WI38 (cell line): ENCODE data around the gene DISP2.

Experiments used
- H3K4me3 ChIP-seq: 2 replicates; pipeline ENCODE4 v1.5.1; 2011; ENCODE audit warnings: low read depth, mild to moderate bottlenecking, control low read depth, low read length
- TF ChIP-seq, protein P1 (sequence below): IDR thresholded peaks from 2 replicates; pipeline ENCODE4 v1.5.1; 2012; ENCODE audit warnings: low read depth, mild to moderate bottlenecking, control low read depth, low read length

DISP2 gene

DNA sequence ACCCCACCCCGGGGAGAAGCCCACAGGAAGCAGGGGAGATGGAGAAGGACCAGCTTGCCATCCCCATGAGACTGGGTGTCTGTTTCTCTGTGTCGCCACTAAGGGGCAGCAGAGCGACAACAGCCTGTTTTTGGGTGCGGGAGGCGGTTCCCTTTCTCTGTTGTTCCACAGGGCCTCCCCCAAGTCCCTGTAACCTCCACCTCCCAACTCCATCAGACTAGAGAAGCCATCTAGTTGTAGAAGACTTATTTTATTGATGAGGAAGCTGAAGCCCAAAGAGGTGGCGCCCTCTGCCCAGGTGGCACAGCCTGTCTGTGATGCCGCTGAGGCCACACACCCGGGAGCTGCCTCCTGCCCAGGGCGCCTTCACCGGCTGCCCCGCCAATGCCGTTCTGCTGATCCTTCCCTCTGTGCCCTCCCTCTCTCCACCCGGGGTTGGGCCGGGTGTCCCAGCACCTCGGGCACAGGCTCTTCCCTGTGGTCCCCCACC lies 13.3 kb upstream of the DISP2 start:
- TF ChIP-seq, protein P1, sequence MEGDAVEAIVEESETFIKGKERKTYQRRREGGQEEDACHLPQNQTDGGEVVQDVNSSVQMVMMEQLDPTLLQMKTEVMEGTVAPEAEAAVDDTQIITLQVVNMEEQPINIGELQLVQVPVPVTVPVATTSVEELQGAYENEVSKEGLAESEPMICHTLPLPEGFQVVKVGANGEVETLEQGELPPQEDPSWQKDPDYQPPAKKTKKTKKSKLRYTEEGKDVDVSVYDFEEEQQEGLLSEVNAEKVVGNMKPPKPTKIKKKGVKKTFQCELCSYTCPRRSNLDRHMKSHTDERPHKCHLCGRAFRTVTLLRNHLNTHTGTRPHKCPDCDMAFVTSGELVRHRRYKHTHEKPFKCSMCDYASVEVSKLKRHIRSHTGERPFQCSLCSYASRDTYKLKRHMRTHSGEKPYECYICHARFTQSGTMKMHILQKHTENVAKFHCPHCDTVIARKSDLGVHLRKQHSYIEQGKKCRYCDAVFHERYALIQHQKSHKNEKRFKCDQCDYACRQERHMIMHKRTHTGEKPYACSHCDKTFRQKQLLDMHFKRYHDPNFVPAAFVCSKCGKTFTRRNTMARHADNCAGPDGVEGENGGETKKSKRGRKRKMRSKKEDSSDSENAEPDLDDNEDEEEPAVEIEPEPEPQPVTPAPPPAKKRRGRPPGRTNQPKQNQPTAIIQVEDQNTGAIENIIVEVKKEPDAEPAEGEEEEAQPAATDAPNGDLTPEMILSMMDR: peak; percentile 81
- no peak overlapping the region for H3K4me3 ChIP-seq

DNA sequence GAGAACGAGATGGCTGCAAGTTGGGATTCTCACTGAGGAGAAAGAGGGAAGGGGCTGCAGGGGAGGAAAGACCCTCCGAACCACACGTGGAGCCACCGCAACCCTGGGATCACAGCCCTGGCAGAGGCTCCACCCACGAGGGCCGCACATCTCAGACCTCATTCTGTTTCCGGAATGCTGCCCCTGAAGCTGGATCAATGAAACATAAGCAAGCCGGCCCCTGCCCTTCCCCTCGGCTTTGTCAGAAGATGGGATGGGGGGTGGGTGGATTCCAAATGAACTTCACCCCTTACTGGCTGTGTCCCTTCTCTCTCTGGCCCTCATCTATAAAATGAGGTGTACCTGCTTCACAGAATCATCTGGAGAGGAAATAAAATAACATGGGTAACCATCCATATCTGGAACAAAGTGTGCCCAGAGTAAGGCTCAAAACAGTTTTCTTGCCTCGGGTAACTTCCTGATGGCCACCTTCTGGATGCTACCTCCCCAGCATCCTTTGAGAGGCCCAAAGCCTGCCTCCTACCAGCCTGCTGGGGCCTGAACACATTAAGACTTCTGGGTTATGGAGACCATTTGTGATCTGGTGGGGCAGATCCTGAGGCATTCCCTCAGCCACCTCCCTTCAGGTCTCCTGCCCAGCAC lies 12.7 kb upstream of the DISP2 start:
- no peak overlapping the region for H3K4me3 ChIP-seq
- TF ChIP-seq, protein P1: no peak

DNA sequence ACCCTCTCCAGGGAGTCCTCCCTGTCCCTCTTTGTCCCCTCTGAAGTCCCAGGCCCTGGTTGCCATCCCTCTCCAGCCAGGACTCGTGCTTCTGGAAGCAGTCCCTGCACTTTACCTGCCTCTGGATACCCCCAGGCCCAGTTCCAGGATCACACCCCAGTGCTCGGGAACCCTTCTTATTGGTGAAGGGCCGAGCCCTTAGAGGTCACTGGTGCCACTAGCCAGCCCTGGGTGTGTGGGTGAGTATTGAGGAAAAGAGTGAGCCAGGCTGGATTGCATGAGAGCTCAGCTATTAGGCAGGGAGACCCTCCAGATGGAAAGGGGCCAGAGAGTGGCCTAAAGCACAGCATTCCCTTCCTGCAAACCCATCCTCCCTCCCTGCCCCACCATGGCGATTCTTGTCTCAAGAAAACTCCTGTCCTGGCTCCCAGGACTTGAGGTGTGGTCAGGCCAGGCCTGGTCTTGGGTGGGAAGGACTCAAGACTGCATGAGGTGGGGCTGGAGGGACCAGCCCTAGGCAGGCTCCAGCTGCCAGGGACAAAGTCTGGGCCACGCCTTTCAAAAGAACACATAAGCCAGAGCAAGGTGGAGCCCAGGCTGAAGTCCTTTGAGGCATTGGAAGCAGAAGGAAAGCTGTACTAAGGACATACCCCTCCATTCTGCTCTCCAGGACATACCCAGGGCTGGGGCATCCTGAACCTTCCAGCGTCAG lies 12.0 kb upstream of the DISP2 start:
- TF ChIP-seq, protein P1: 0 out of 2 replicates have a peak, but pooled peaks have one; percentile 6
- H3K4me3 ChIP-seq: no peak overlapping the region

DNA sequence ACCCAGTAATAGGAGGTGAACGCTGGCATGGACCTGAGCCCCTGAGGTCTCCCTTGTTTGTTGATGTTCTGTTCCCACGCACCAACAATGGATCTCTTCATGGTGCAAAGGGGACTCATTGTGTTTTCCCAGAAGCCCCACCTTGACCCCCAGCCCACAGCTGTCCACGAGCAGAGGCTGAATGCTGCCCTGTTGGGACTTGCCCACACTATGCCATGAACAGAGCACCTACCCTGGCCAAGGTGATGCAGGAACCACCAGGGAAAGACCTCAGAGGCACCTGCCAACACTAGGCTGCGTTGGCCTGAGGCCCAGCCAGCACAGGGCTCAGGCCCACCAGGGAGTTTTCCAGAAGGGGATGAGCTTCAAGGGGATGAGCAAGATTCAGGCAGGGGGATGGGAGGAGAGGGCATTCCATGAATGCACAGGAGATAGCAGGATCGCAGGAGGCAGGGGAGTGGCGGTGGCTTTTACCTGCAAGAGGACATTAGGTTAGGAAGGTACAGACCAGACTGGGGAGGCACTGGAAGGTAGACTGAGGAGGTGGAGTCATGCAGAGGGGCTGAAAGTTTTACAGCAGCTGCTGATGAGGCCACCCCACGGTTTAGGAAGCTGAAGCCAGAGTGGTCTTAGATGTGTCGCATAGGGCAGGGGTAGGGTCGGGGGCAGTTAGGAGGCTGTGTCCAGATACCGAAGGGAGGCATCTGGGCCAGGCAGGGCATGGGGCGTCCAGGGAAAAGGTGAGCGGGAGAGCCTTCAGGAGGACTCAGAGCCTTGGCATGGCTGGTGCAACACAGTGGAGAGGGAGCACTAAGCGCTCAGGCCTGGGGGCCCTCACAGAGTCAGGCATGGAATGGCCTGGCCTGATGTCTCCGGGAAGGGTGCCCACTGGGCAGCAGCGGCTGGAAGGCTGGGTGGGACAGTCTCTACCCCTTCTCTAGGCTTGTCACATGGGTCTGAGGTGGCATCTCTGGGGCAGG lies 11.2 kb upstream of the DISP2 start:
- TF ChIP-seq, protein P1: no peak

DNA sequence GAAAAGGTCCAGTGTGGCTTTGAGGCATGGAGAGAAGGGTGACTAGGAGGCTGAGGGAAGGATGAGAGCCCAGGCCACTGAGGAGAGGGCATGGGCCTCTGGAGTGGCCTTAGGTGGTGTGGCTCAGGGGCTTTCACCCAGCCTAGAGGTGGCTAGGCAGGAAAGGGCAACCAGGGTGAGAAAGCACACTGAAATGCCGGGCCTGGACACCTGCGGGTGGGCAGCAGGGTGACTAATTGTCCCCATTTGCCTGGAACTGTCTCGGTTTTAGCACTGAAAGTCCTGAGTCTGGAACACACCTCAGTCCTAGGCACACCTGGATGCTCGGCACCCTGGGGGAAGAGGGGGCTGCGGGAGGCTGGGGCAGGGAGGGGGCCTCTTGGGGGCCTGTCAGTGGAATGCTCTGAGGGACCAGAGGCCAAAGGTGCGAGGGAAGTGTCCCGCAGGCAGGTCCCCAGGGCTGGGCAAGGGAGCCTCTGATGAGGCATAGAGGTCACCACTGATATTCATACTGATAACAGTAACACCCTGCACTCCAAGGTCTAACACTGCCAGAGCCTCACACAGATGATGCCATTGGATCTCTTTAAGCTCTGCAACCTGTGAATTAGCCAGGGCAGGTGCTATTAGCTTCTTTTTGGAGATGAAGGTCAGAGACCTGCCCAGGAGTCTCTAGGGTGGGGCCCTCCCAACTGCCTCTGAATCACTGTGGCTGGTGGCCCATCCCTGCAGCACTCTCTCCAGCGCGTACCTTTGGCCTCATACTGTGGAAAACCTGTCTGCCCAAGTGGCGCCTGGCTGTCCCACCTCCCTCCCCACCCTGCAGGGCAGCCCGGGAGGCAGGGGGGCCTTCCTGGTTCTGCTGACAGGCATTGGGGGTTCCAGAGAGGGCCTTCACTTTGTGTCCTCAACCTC lies 10.2 kb upstream of the DISP2 start:
- TF ChIP-seq, protein P1: no peak
- no peak overlapping the region for H3K4me3 ChIP-seq

More for the DNA sequence above, 11.2 kb upstream of the DISP2 start:
- no peak overlapping the region for H3K4me3 ChIP-seq

DNA sequence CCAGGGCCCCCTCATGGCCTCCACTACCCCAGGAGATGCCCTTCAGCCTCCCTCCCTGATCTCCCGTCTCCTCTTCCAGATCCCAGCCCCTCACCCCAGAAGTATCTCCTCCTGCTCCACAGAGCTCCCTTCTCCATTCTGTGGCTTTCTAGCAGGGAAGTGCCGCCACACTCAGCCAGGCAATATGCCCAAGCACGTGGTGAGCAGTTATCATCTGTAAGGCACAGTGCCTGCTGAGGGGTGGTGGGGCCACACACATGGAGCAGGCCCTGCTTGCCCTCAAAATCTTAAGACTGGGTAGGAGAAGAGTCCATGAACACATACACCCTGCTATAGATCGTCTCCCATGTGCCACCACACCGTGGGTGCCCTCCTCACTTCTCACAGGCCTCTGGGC lies 9.5 kb upstream of the DISP2 start:
- no peak overlapping the region for H3K4me3 ChIP-seq
- TF ChIP-seq, protein P1: no peak
